Fibroblast of lung (primary cell): ENCODE measurements around the gene CHADL.

Source experiments
- CTCF ChIP-seq, 2 donors: IDR thresholded peaks in 1 of 2; conservative IDR thresholded peaks in 1 of 2; 1 replicate in 1 of 2; 2 replicates in 1 of 2; pipeline ENCODE4 v1.5.1; 2011 to 2012; ENCODE audit warnings: low read length in 2 of 2, control low read depth in 1 of 2, inconsistent platforms in 1 of 2, low read depth in 1 of 2, mild to moderate bottlenecking in 1 of 2
- EZH2 ChIP-seq: IDR thresholded peaks from 2 replicates; pipeline ENCODE4 v1.5.1; 2012; ENCODE audit warnings: low read length, control low read depth, mild to moderate bottlenecking; ENCODE audit errors: missing control alignments

GRCh38 chr22:41284465-41284864 lies 43.7 kb upstream of the CHADL start:
- no peak for TF ChIP-seq CTCF (conservative IDR thresholded peaks at IDR 0.05 in 1 of 2, IDR thresholded peaks at IDR 0.05 in 1 of 2; ENCODE audit: low read depth in 1 of 2, low read length in 2 of 2)
- no peak for TF ChIP-seq EZH2
